ENCODE data around the gene TMEM8B.
"Not testable (repeated sequence)": the region's sequence is repeated elsewhere in the genome, so short reads cannot be mapped to it uniquely, and the experiment has no call there.

Gene TMEM8B

DNA sequence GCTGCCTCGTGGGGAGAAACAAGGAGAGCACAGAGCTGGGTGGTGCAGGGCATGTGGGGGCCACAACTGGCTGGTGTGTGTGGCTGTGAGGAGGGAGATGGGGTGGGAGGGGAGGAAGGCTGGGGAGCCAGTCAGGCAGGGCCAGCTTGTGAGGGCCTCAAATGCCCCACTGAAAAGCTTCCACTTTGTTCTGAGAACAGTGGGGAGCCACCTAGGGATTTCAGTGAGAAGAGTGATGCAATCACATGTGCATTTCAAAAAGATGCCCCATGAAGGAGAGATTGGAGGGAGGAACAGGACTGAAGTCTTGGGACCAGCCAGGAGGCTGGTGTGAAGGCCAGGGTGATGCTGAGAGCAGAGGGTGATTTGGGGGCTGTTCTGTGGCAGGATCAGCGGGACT, 39.9 kb downstream of the TMEM8B start:
- no peak for DNase-seq (ENCODE audit: low spot score)

DNA sequence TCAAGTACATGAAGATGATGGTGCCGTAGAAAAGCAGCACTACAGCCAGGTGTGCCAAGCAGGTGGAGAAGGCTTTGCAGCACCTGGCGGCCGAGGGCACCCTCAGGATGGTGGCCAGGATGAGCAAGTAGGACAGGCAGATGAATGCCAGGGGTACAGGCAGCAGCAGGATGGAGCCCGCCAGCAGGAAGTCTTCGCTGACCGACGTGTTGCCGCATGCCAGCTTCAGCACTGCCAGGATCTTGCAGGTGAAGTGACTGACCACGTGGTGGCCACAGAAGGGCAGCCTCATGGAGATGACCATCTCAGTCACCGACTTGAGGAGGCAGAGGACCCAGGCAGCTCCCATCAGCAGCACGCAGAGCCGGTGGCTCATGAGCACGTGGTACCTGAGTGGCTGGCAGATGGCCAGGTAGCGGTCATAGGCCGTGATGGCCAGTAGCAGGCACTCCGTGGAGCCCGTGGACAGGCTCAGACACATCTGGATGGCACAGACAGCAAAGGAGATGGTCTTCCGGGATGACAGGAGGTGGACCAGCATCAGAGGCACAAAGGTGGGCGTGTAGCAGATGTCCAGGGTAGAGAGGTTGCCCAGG, 40.7 kb downstream of the TMEM8B start:
- DNase-seq (ENCODE audit: low spot score), result no peak

DNA sequence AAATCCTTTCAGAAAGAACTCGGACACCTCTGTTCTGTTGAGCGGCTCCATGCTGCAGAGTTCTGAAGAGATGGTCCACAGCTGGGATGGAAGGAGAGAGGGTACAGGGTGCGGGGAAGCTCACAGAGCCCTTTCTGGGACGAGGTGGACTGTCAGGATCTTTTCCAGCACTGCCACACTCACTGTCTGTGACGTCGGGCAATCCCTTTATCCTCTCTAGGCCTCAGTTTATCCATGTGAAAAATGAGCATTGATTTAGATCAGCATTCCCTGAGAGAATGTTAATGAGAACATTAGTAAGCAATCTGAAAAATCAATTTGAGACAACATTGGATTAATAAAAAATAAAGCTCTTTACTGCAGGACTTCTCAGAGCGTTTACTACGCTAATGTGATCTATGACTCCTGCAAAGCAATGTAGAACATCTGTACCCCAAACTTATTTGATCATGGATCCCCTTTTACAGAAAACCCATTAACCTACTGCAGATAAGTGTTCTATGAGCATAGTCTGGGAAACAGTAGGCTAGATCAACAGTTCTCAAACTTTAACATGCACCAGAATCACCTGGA, 41.4 kb downstream of the TMEM8B start, which contains the start of gene OR13J1:
Gene OR13J1, minus strand, starts transcription at position 51 of the 573 bp plus-strand sequence. Its CDS starts 0 bp downstream, at position 51.
- no peak for DNase-seq (ENCODE audit: low spot score)

DNA sequence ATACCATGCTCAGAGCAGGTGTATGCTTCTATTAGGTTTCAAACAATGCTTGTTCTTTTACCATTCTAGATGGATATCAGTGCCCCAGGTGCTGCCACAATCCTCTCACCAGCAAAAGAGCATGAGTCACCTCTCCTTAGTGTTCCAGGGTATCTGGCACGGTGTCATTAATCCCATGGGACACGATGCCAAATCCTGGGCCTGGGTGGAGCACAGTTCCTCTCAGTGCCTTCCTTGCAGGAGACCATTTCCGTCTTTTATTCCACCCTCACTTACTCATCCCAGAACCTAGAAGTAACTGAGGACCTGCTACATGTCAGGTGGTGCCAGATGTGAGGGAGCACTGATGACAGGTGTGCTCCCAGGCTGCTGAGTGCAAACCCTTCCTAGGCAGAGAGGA, 42.5 kb downstream of the TMEM8B start:
- no peak for DNase-seq (ENCODE audit: low spot score)

DNA sequence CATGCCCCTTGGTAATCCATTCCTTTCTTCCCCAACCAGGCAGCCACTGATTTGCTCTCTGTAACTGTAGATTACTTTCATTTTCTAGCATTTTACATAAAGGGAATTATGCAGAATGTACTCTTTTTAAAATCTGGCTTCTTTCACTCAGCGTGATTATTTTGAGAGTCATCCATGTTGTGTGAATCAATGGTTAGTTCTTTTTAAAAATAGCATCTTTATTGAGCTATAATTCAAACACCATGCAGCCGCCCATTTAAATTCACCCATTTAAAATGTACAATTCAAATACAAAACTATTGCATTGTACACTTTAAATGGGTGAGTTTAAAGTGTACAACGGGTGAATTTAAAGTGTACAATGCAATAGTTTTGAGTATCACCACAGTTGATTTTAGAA, 43.5 kb downstream of the TMEM8B start:
- no peak for DNase-seq (ENCODE audit: low spot score)

DNA sequence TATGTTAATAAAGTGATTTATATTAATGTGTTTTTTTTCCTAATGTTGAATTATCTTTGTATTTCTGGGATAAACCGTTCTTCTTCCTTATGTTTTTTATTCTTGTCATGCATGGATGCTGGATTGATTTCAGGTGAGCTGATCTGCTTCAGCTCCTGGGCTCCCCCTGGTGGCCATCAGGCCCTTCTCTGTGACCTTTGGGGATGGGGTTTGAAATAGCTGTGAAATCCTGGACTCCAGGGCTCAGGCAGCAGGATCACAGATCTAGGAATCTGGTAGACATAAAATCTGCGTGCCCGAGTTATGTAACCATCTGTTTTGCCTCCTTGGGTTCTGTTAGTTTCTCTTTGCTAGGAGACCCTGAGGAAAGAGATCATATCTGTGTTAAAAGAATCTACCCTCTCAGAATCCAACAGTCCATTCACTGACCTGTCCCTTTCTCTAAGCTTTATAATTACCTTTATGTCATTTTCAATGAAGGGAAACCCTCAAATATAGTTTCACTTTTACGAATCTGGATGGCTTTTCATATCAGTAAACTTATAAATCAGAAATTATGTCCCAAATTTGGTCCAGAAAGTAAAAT, 53.3 kb downstream of the TMEM8B start:
- DNase-seq (ENCODE audit: low spot score), result peak; percentile 67

DNA sequence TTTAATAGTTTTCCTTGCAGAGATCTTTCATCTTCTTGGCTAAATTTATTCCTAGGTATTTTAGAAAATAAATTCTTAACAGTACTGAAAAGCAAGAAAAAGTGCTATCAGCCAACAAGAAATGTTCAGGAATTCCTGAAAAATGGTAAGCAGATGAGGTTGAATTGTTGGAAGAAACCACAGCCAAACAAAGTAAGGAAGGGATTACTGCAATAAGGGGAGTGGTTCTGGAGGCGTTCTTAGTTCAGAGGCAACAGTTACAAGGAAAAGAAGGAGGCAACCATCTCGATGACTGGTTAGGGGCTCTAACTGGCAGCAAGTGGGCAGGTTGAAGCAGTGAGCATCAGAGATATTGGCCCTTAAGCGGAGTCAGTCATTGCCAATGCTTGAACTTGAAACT, 54.0 kb downstream of the TMEM8B start:
- no peak for DNase-seq (ENCODE audit: low spot score)

DNA sequence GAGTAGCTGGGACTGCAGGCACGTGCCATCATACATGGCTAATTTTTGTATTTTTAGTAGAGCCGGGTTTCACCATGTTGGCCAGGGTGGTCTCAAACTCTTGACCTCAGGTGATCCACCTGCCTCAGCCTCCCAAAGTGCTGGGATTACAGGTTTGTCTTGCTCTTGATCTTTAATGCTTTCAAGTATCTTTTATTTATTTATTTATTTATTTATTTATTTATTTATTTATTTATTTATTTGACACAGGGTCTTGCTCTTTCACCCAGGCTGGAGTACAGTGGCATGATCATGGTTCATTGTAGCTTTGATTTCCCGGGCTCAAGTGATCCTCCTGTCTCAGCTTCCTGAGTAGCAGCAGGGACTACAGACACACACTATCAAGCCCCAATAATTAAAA, 55.9 kb downstream of the TMEM8B start:
- not testable (repeated sequence) for DNase-seq (ENCODE audit: low spot score)

DNA sequence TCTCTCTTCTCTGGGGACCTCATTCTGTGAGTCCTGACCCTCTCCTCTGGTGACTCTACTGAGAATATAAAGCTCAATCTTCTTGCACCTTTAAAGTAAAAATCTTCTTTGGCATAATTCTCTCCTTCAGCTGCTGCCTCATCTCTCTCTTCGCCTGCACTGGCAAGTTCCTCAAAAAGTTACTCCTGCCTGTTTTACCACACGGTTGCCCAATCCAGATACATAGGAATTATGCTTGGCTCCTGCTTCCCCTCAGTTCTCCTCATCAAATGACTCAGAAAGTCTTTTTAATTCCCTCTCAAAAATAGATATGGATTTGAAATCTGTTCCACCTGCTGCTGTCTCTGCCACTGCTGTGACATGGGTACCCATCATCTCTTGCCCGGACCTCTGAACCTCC, 62.6 kb downstream of the TMEM8B start:
- no peak for DNase-seq (ENCODE audit: low spot score)

DNA sequence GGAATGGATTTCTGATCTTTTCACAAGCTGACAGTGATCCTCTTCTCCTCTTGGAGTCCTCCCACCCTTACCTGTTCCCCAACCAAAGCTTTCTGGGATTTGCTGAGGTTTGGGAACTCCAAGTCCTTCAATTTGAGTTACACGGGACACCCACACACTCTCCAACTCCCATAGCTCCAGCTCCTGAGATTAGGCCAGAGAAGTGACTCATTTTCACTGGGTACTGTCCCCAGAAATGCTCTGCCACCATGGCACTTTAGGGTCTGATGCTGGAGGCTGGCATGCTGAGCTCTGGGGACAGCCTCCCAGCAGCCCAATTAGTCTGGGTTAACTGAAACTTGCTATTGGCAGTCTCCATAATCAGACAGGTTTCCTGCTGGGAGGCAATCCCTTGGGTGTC, 63.0 kb downstream of the TMEM8B start:
- no peak for DNase-seq (ENCODE audit: low spot score)

DNA sequence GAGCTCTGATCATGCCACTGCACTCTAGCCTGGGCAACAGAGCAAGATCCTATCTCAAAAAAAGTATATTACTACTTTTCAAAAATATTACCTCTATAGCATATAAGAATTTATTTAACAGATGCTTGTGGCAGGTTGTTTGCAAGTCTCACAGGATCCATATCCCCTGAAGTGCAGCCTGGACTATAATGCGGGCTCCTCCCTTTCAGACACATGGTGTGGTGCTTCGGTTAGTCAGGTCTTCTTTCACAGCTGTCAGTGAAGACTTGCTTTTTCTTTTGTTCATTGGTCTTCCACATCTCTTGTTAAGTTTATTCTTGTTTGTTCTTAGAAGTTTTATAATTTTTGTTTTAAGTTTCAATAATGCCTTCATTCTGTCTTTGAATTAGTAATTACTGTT, 67.5 kb downstream of the TMEM8B start:
- DNase-seq (ENCODE audit: low spot score), result no peak

DNA sequence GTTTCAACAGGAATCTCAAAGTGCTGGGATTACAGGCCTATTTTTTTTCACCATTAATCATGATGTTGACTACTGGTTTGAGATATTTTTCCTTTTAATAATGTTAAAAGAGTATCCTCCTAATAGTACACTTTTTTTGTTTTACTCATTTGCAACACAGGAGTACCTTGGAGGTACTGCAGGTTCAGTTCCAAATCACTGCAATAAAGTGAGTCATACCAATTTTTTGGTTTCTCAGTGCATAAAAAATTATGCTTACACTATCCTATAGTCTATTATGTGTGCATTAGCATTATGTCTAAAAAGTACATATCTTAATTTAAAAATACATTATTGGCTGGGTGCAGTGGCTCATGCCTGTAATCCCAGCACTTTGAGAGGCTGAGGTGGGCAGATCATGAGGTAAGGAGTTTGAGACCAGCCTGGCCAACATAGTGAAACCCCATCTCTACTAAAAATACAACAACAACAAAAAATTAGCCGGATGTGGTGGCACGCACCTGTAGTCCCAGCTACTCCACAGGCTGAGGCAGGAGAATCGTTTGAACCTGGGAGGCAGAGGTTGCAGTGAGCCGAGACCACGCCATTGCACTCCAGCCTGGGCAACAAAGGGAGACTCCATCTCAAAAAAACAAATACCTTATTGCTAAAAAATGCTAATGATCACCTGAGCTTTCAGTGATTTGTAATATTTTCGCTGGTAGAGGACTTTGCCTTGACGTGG, 68.5 kb downstream of the TMEM8B start:
- not testable (repeated sequence) for DNase-seq (ENCODE audit: low spot score)

DNA sequence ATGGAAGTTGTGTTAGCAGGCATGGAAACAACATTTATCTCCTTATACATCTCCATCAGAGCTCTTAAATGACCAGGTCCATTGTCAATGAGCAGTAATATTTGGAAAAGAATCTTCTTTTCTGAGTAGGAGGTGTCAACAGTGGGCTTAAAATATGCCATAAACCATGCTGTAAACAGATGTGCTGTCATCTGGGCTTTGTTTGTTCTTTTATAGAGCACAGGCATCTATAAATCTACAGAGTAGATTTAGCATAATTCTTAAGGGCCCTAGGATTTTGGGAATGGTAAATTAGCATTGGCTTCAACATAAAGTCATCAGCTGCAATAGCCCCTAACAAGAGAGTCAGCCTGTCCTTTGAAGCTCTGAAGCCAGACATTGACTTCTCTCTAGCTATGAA, 69.3 kb downstream of the TMEM8B start:
- no peak for DNase-seq (ENCODE audit: low spot score)

DNA sequence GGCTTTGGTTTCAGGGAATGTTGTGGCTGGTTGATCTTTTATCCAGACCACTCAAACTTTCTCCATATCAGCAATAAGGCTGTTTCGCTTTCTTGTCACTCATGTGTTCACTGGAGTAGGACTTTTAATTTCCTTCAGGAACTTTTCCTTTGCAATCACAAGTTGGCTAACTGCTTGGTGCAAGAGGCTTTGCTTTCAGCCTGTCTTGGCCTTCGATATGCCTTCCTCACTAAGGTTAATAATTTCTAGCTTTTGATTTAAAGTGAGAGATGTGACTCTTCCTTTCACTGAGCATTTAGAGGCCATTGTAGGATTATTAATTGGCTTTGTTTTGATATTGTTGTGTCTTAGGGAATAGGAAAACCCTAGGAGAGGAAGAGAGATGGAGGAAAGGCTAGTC, 70.0 kb downstream of the TMEM8B start:
- no peak for DNase-seq (ENCODE audit: low spot score)

DNA sequence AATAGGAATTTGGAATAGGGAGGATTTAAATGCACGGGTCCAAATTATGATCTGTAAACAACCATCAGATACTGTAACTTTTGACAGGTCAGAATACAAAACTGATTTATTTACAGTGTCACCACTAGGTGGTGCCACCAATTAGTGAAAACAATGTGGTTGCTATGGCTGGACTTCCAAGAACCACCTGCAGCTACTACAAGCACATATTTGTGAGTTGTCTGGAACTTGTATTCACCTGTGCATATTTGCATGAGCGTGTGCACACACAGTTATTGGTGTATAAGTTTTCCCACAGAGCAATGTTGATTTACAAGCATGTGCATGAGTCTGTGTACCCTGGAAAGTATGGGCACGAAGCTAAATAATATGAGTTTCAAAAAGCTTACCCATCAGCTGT, 74.0 kb downstream of the TMEM8B start:
- peak; percentile 71 for DNase-seq (ENCODE audit: low spot score)

DNA sequence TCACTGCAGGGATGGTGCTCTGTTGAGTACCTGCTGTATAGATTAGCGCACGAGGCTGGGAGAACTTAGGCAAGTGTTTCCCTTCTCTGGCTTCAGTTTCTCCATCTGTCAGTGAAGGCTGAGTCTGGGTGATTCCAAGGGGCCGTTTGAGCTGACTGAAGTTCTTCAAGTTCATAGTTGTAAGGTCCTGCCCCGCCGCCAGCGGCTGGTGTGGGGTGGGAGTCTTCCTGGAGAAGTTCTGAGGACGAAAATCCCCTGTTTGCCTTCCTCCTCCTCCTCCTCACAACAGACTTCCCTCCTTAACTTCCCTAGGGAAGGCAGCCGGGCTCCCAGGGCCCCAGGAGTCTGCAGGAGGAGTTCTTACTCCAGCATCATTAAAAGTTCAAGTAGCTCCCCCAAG, 75.3 kb downstream of the TMEM8B start:
- DNase-seq (ENCODE audit: low spot score), result no peak

DNA sequence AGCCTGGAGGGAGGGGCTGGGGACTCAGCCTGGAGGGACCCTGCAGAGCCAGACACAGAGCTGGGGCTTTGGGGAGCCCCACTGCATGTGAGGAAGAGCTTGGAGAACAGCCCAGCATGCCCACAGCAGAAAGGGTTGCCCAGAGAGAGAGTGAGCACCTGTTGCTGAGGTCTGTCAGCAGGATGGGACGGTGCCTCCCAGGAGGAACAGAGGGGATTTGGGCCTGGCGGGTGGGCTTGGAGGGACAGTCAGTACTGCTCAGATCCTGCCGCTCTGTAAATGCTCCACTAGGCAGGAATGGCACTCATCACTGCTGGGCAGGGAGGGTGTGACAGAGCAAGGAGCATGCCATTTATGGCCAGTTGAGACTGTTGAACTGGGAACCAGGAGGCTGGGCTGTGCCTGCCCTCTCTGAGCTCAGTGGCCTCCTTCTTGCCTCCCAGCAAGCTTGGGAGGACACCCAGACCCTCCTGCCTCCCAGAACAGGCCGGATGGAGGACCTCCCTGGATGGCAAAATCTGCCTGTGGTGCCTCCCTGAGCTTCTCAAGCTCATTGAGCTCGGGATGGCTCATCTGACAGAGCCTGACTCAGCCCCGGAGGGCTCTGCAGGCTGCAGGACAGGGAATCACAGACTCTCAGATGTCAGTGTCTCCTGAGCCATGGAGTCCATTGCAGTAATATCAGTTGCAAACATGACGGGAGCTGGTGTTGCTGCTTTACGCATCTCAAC, 76.2 kb downstream of the TMEM8B start:
- no peak for DNase-seq (ENCODE audit: low spot score)

DNA sequence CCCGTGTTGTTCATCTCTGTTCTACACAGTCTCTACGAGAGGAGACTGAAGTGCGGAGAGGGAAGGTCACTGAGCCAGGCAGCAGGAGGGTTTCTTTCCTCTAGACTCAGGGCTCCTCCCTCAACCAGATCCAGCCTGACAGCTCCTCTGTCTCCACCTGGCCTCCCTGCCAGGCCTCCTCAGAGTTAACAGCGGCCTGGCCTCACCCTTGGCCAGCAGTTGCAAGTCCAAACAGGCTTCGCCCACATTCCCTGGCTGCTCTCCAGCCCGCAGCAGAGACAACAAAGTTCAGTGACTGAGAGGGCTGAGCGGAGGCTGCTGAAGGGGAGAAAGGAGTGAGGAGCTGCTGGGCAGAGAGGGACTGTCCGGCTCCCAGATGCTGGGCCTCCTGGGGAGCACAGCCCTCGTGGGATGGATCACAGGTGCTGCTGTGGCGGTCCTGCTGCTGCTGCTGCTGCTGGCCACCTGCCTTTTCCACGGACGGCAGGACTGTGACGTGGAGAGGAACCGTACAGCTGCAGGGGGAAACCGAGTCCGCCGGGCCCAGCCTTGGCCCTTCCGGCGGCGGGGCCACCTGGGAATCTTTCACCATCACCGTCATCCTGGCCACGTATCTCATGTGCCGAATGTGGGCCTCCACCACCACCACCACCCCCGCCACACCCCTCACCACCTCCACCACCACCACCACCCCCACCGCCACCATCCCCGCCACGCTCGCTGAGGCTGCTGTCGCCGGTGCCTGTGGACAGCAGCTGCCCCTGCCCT, 77.1 kb downstream of the TMEM8B start, which contains the start of gene HRCT1:
Gene HRCT1, plus strand, starts transcription at position 291 of the 768 bp plus-strand sequence. Its CDS starts 86 bp downstream, at position 377.
- DNase-seq (ENCODE audit: low spot score), result no peak

DNA sequence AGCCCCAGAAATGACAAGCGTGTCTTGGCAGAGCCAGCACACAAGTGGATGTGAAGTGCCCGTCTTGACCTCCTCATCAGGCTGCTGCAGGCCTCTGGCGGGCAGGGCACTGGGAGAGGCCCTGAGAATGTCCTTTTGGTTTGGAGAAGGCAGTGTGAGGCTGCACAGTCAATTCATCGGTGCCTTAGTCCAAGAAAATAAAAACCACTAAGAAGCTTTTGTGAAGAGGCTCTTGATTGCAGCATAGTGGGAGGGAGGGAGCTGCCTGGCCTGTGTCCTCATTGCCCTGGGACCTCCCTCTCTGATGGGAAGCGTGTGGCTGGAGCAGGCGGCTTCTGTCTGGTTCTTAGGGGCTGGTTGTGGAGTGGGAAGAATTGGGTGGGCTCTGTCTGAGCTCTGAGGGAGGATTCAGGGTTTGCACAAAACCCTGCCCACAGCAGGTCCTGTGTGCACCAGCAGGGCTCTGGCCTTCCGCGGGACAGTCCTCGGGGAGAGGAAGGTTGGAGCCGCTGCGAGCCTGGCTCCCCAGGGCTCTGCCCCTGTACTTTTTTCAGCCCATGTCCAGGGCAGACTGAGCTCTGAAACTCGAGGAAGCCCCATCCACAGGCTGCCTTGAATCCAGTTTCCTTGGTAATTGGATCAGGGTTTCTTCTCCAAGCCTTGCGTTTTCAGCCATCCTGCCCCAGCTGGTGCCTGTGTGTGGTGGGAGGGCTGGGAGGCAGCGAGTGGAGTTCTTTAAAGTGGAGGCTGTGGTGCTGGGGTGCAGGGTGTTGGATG, 78.1 kb downstream of the TMEM8B start:
- no peak for DNase-seq (ENCODE audit: low spot score)

DNA sequence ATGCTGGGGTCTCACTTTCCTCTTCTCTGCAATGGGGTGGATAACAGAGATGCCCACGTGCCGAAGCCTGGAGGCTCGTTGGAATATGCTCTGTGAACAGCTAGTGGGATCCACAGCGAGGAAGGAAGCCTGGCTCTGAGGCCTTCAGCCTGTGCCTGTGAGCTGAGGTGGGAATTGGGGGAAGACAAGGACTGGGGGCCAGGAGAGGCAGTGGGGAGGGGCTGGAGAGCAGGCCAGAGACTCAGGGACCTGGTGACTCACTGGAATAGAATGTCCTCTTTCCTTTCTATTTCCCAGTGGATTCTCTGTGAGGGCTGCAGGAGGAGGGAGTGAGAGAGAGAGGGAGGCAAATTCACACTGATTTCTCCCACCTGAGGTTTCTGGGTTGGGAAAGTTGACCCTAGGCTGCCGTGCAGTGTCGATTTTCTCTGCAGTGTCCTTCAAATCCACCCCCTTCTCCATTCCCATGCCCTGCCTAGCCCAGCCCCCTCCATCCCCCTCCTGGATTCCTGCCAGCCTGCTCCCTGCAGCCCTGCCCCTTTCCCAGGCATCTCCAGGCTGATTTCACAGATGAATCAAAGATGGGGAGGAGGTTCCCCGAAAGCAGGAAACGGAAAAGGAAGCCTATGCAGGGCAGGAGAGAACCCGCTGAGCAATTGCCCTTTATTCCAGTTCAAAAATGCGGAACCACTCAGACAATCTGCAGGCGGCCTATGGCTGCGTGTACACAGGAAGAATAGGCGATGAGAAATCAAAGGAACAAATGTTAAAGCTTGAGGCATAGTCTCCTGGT, 78.9 kb downstream of the TMEM8B start:
- peak; percentile 37 for DNase-seq (ENCODE audit: low spot score)
